ENCODE data around the gene TRIM9.

The TRIM9 gene

GRCh38 chr14:51069055-51069454 is 25.9 kb downstream of the TRIM9 start:
- H3K27ac ChIP-seq = no peak overlapping the region

GRCh38 chr14:51068268-51068667 is 26.6 kb downstream of the TRIM9 start:
- Histone ChIP-seq H3K27me3 (no peaks in the 10 kb centered on the region), H4K20me1 (no peaks in the 10 kb centered on the region), H3K4me1 (no peaks in the 10 kb centered on the region), H3K4me3 (no peak overlapping the region), H3K27ac (no peak overlapping the region), H3K9me3 (peaks cover 10% of the 10 kb centered on the region), H3K9ac (no peak overlapping the region), H3K36me3 (no peaks in the 10 kb centered on the region), H3K4me2 (no peak overlapping the region)
- no peak for TF ChIP-seq Cebpa-rat (IDR thresholded peaks at IDR 0.05)

More at GRCh38 chr14:51069055-51069454, 25.9 kb downstream of the TRIM9 start:
- no peaks in the 10 kb centered on the region for H4K20me1 ChIP-seq
- H3K27me3 ChIP-seq = no peaks in the 10 kb centered on the region
- no peak overlapping the region for H3K4me3 ChIP-seq
- H3K36me3 ChIP-seq = no peaks in the 10 kb centered on the region
- peaks cover 9% of the 10 kb centered on the region for H3K9me3 ChIP-seq
- no peak for TF ChIP-seq Cebpa-rat (IDR thresholded peaks at IDR 0.05)
- no peaks in the 10 kb centered on the region for H3K4me1 ChIP-seq
- no peak overlapping the region for H3K4me2 ChIP-seq
- H3K9ac ChIP-seq = no peak overlapping the region

GRCh38 chr14:51067295-51067694 is 27.6 kb downstream of the TRIM9 start:
- no peak overlapping the region for H3K4me3 ChIP-seq
- no peaks in the 10 kb centered on the region for H4K20me1 ChIP-seq
- H3K4me1 ChIP-seq = no peaks in the 10 kb centered on the region
- TF ChIP-seq Cebpa-rat (IDR thresholded peaks at IDR 0.05) = no peak
- 0 out of 2 replicates have a peak, but pooled peaks cover 13% of the 10 kb centered on the region for H3K9me3 ChIP-seq
- H3K36me3 ChIP-seq = no peaks in the 10 kb centered on the region
- H3K27ac ChIP-seq = no peak overlapping the region
- H3K9ac ChIP-seq = no peak overlapping the region
- H3K4me2 ChIP-seq = no peak overlapping the region
- no peaks in the 10 kb centered on the region for H3K27me3 ChIP-seq

- H3K36me3 ChIP-seq = no peaks in the 10 kb centered on the region
- H3K9me3 ChIP-seq = 0 out of 2 replicates have a peak, but pooled peaks cover 13% of the 10 kb centered on the region
- H3K4me3 ChIP-seq = no peak overlapping the region
- H3K4me1 ChIP-seq = no peaks in the 10 kb centered on the region
- no peak overlapping the region for H3K9ac ChIP-seq
- H3K4me2 ChIP-seq = no peak overlapping the region
- H3K27me3 ChIP-seq = no peaks in the 10 kb centered on the region
- no peak for TF ChIP-seq Cebpa-rat (IDR thresholded peaks at IDR 0.05)
- H4K20me1 ChIP-seq = no peaks in the 10 kb centered on the region
- H3K27ac ChIP-seq = no peak overlapping the region
These were observed 28.3 kb downstream of the TRIM9 start for GRCh38 chr14:51066576-51066975.

- no peak overlapping the region for H3K27ac ChIP-seq
- H4K20me1 ChIP-seq = no peaks in the 10 kb centered on the region
- no peaks in the 10 kb centered on the region for H3K27me3 ChIP-seq
- H3K4me1 ChIP-seq = no peaks in the 10 kb centered on the region
- TF ChIP-seq Cebpa-rat (IDR thresholded peaks at IDR 0.05) = no peak
- no peak overlapping the region for H3K4me2 ChIP-seq
- H3K4me3 ChIP-seq = no peak overlapping the region
- no peak overlapping the region for H3K9ac ChIP-seq
- H3K36me3 ChIP-seq = no peaks in the 10 kb centered on the region
- 0 out of 2 replicates have a peak, but pooled peaks cover 10% of the 10 kb centered on the region for H3K9me3 ChIP-seq
These were observed 35.9 kb downstream of the TRIM9 start for GRCh38 chr14:51059032-51059431.

GRCh38 chr14:51058382-51058781 is 36.5 kb downstream of the TRIM9 start:
- Histone ChIP-seq H3K9me3 (0 out of 2 replicates have a peak, but pooled peaks cover 10% of the 10 kb centered on the region), H3K9ac (no peak overlapping the region), H3K4me3 (no peak overlapping the region), H4K20me1 (no peaks in the 10 kb centered on the region), H3K4me1 (no peaks in the 10 kb centered on the region), H3K36me3 (no peaks in the 10 kb centered on the region), H3K27ac (no peak overlapping the region), H3K4me2 (no peak overlapping the region), H3K27me3 (no peaks in the 10 kb centered on the region)
- TF ChIP-seq Cebpa-rat (IDR thresholded peaks at IDR 0.05) = no peak

GRCh38 chr14:51056421-51056820 is 38.5 kb downstream of the TRIM9 start:
- Histone ChIP-seq H3K9ac (no peak overlapping the region), H3K27ac (no peak overlapping the region), H3K36me3 (no peaks in the 10 kb centered on the region), H3K4me1 (no peaks in the 10 kb centered on the region), H3K27me3 (no peaks in the 10 kb centered on the region), H3K9me3 (no peaks in the 10 kb centered on the region), H3K4me2 (no peak overlapping the region), H3K4me3 (no peak overlapping the region), H4K20me1 (no peaks in the 10 kb centered on the region)
- TF ChIP-seq Cebpa-rat (IDR thresholded peaks at IDR 0.05) = no peak

GRCh38 chr14:51053157-51053556 is 41.7 kb downstream of the TRIM9 start:
- H3K4me2 ChIP-seq = no peak overlapping the region
- no peaks in the 10 kb centered on the region for H4K20me1 ChIP-seq
- no peak for TF ChIP-seq Cebpa-rat (IDR thresholded peaks at IDR 0.05)
- H3K9ac ChIP-seq = no peak overlapping the region
- H3K36me3 ChIP-seq = no peaks in the 10 kb centered on the region
- H3K4me3 ChIP-seq = no peak overlapping the region
- H3K27ac ChIP-seq = no peak overlapping the region
- no peaks in the 10 kb centered on the region for H3K27me3 ChIP-seq
- no peaks in the 10 kb centered on the region for H3K4me1 ChIP-seq
- no peaks in the 10 kb centered on the region for H3K9me3 ChIP-seq

- Histone ChIP-seq H3K9ac (no peak overlapping the region), H4K20me1 (no peaks in the 10 kb centered on the region), H3K4me1 (no peaks in the 10 kb centered on the region), H3K4me2 (no peak overlapping the region), H3K27ac (no peak overlapping the region), H3K9me3 (no peaks in the 10 kb centered on the region), H3K27me3 (no peaks in the 10 kb centered on the region), H3K4me3 (no peak overlapping the region), H3K36me3 (no peaks in the 10 kb centered on the region)
- no peak for TF ChIP-seq Cebpa-rat (IDR thresholded peaks at IDR 0.05)
These were observed 49.9 kb downstream of the TRIM9 start for GRCh38 chr14:51044961-51045360.

GRCh38 chr14:51041883-51042282 is 53.0 kb downstream of the TRIM9 start:
- Histone ChIP-seq H3K4me3 (no peak overlapping the region), H3K4me2 (no peak overlapping the region), H3K9me3 (no peaks in the 10 kb centered on the region), H4K20me1 (no peaks in the 10 kb centered on the region), H3K27ac (no peak overlapping the region), H3K27me3 (no peaks in the 10 kb centered on the region), H3K4me1 (no peaks in the 10 kb centered on the region; the same call in 1 of the 2 replicates), H3K9ac (no peak overlapping the region), H3K36me3 (no peaks in the 10 kb centered on the region)
- TF ChIP-seq Cebpa-rat (IDR thresholded peaks at IDR 0.05) = no peak

GRCh38 chr14:51041108-51041531 is 53.8 kb downstream of the TRIM9 start:
- Histone ChIP-seq H3K9ac (no peak overlapping the region), H3K4me3 (no peak overlapping the region), H3K9me3 (no peaks in the 10 kb centered on the region), H3K4me2 (no peak overlapping the region), H3K27ac (no peak overlapping the region), H3K36me3 (no peaks in the 10 kb centered on the region), H3K4me1 (no peaks in the 10 kb centered on the region; the same call in 1 of the 2 replicates), H4K20me1 (no peaks in the 10 kb centered on the region), H3K27me3 (no peaks in the 10 kb centered on the region)
- TF ChIP-seq Cebpa-rat (IDR thresholded peaks at IDR 0.05) = no peak

All from BLaER1 (cell line).